ENCODE data around the gene PGLYRP2. TPM values are rescaled to one million over a fixed set of nuclear protein-coding genes. Genes with fewer than 3 reads are reported as not detected.

The PGLYRP2 gene
- total and polyA plus RNA-seq, 2 of the 13 experiments (the other 11 are each of a cell fraction or from before 2014, with no cell fraction given): 0.04 to 1.0 TPM

GRCh38 chr19:15468675-15469512, 10.4 kb downstream of the PGLYRP2 start (continued):
- TF ChIP-seq GABPB1 (CRISPR knock-in tag; IDR thresholded peaks at IDR 0.05): no peak
- peak; percentile 81 for TF ChIP-seq ATF7 (IDR thresholded peaks at IDR 0.05)
- TF ChIP-seq ATF7 (CRISPR knock-in tag; IDR thresholded peaks at IDR 0.05): no peak
- TF ChIP-seq SSRP1 (CRISPR knock-in tag; IDR thresholded peaks at IDR 0.05): no peak
- TF ChIP-seq HMGA1 (CRISPR knock-in tag; conservative IDR thresholded peaks at IDR 0.05): no peak
- TF ChIP-seq ZNF383 (CRISPR knock-in tag; IDR thresholded peaks at IDR 0.05; ENCODE audit: borderline replicate concordance): no peak
- TF ChIP-seq ZNF501 (CRISPR knock-in tag; IDR thresholded peaks at IDR 0.05): no peak
- no peak for TF ChIP-seq ZBTB3 (CRISPR knock-in tag; IDR thresholded peaks at IDR 0.05; ENCODE audit: borderline replicate concordance, low read depth)
- no peak for TF ChIP-seq ZBTB38 (CRISPR knock-in tag; IDR thresholded peaks at IDR 0.05)
- TF ChIP-seq ZNF367 (CRISPR knock-in tag; IDR thresholded peaks at IDR 0.05; ENCODE audit: borderline replicate concordance): no peak
- no peak for TF ChIP-seq GATA4 (IDR thresholded peaks at IDR 0.05; ENCODE audit: borderline replicate concordance, low read depth)
- TF ChIP-seq SNRNP70 (IDR thresholded peaks at IDR 0.05; ENCODE audit: low read depth, low read length): no peak
- no peak for TF ChIP-seq GRHL1 (CRISPR knock-in tag; conservative IDR thresholded peaks at IDR 0.05)
- no peak for TF ChIP-seq AKAP8 (CRISPR knock-in tag; IDR thresholded peaks at IDR 0.05)
- TF ChIP-seq ZNF326 (CRISPR knock-in tag; IDR thresholded peaks at IDR 0.05; ENCODE audit: borderline replicate concordance): no peak
- TF ChIP-seq ZNF678 (CRISPR knock-in tag; IDR thresholded peaks at IDR 0.05): no peak
- TF ChIP-seq RBM22 (optimal IDR thresholded peaks at IDR 0.05; ENCODE audit: low read length): no peak
- 0 out of 2 replicates have a peak, but pooled peaks have one; percentile 42 for TF ChIP-seq HMG20B (CRISPR knock-in tag; conservative IDR thresholded peaks at IDR 0.05)
- TF ChIP-seq FIP1L1 (IDR thresholded peaks at IDR 0.05; ENCODE audit: borderline replicate concordance, insufficient read depth, low read depth, low read length): no peak
- TF ChIP-seq CEBPG (CRISPR knock-in tag; IDR thresholded peaks at IDR 0.05): peak; percentile 62
- TF ChIP-seq SRSF9 (IDR thresholded peaks at IDR 0.05; ENCODE audit: borderline replicate concordance, insufficient read depth, low read depth, low read length, poor library complexity, severe bottlenecking): no peak
- TF ChIP-seq NCOR1 (IDR thresholded peaks at IDR 0.05; ENCODE audit: borderline replicate concordance, low read length): peak; percentile 85
- peak; percentile 62 for TF ChIP-seq ARID5B (CRISPR knock-in tag; IDR thresholded peaks at IDR 0.05)
- TF ChIP-seq ZNF235 (CRISPR knock-in tag; IDR thresholded peaks at IDR 0.05; ENCODE audit: borderline replicate concordance): no peak
